Measurements from ENCODE around the gene PCDHGA1.
"Not testable (repeated sequence)": the region's sequence is repeated elsewhere in the genome, so short reads cannot be mapped to it uniquely, and the experiment has no call there.

The PCDHGA1 gene

GRCh38 chr5:141383345-141383744, 53.0 kb downstream of the PCDHGA1 start:
- DNase-seq = no peak

GRCh38 chr5:141384471-141385267, 54.4 kb downstream of the PCDHGA1 start:
- no peak for DNase-seq

- DNase-seq = not testable (repeated sequence)
Observed at GRCh38 chr5:141387557-141388311, 57.4 kb downstream of the PCDHGA1 start, which contains the start of gene PCDHGB4. TSS of gene PCDHGB4 (plus strand) at chr5:141387698. CDS start at chr5:141387885, 187 bp downstream.

DNA sequence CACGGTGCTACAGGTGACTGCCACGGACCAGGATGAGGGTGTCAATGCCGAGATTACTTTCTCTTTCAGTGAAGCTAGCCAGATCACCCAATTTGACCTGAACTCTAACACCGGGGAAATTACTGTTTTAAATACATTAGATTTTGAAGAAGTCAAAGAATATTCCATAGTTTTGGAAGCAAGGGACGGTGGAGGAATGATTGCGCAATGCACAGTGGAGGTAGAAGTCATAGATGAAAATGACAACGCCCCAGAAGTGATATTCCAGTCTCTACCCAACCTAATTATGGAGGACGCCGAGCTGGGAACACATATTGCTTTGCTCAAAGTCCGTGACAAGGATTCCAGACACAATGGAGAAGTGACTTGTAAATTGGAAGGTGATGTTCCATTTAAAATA, 58.3 kb downstream of the PCDHGA1 start:
- no peak for DNase-seq

DNA sequence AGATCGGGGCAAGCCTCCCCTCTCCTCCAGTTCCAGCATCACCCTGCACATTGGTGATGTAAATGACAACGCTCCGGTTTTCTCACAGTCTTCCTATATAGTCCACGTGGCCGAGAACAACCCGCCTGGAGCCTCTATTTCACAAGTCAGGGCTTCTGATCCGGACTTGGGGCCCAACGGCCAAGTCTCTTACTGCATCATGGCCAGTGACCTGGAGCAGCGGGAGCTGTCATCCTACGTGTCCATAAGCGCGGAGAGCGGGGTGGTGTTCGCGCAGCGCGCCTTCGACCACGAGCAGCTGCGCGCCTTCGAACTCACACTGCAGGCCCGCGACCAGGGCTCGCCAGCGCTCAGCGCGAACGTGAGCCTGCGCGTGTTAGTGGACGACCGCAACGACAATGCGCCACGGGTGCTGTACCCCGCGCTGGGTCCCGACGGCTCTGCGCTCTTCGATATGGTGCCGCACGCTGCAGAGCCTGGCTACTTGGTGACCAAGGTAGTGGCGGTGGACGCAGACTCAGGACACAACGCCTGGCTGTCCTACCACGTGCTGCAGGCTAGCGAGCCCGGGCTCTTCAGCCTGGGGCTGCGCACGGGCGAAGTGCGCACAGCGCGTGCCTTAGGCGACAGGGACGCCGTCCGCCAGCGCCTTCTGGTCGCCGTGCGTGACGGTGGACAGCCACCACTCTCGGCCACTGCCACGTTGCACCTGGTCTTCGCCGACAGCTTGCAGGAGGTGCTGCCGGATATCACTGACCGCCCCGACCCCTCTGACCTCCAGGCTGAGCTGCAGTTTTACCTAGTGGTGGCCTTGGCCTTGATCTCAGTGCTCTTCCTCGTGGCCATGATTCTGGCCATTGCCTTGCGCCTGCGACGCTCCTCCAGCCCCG, 59.1 kb downstream of the PCDHGA1 start:
- DNase-seq = no peak

DNA sequence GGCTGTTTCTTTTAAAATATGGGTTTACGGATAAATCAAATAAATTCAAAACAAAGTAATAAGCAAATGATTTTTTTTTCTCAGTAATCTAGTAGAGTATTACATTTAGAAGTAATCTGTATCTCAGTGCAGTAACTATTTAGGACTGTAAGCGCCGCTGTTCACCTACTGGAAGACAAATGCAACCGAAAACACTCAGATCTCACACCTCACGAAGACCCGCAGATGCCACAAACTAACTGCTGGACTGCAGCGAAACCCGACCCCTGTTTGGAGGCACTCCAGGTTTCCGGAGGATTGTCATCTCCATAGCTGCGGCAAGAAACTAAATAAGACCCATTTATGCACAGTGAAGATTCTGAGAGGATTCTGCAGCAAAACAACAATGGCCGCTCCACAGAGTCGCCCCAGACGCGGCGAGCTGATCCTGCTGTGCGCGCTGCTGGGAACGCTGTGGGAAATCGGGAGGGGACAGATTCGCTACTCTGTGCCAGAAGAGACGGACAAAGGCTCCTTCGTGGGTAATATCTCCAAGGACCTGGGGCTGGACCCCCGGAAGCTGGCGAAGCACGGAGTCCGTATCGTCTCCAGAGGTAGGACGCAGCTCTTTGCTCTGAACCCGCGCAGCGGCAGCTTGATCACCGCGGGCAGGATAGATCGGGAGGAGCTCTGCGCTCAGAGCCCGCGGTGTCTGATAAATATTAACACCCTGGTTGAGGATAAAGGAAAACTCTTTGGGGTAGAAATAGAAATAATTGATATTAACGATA, 62.3 kb downstream of the PCDHGA1 start, which contains the start of gene PCDHGA8:
TSS of gene PCDHGA8 (plus strand) at position 205 of the 770 bp plus-strand sequence. CDS start at position 386, 181 bp downstream.
- DNase-seq = no peak

DNA sequence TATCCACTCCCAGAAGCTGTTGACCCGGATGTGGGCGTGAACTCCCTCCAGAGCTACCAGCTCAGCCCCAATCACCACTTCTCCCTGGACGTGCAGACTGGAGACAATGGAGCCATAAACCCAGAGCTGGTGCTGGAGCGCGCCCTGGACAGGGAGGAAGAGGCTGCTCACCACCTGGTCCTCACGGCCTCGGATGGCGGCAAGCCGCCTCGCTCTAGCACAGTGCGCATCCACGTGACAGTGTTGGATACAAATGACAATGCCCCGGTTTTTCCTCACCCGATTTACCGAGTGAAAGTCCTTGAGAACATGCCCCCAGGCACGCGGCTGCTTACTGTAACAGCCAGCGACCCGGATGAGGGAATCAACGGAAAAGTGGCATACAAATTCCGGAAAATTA, 63.0 kb downstream of the PCDHGA1 start:
- no peak for DNase-seq

DNA sequence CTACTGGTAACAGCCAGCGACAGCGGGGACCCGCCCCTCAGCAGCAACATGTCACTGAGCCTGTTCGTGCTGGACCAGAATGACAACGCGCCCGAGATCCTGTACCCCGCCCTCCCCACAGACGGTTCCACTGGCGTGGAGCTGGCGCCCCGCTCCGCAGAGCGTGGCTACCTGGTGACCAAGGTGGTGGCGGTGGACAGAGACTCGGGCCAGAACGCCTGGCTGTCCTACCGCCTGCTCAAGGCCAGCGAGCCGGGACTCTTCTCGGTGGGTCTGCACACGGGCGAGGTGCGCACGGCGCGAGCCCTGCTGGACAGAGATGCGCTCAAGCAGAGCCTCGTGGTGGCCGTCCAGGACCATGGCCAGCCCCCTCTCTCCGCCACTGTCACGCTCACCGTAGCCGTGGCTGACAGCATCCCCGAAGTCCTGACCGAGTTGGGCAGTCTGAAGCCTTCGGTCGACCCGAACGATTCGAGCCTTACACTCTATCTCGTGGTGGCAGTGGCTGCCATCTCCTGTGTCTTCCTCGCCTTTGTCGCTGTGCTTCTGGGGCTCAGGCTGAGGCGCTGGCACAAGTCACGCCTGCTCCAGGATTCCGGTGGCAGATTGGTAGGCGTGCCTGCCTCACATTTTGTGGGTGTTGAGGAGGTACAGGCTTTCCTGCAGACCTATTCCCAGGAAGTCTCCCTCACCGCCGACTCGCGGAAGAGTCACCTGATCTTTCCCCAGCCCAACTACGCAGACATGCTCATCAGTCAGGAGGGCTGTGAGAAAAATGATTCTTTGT, 64.3 kb downstream of the PCDHGA1 start:
- not testable (repeated sequence) for DNase-seq

DNA sequence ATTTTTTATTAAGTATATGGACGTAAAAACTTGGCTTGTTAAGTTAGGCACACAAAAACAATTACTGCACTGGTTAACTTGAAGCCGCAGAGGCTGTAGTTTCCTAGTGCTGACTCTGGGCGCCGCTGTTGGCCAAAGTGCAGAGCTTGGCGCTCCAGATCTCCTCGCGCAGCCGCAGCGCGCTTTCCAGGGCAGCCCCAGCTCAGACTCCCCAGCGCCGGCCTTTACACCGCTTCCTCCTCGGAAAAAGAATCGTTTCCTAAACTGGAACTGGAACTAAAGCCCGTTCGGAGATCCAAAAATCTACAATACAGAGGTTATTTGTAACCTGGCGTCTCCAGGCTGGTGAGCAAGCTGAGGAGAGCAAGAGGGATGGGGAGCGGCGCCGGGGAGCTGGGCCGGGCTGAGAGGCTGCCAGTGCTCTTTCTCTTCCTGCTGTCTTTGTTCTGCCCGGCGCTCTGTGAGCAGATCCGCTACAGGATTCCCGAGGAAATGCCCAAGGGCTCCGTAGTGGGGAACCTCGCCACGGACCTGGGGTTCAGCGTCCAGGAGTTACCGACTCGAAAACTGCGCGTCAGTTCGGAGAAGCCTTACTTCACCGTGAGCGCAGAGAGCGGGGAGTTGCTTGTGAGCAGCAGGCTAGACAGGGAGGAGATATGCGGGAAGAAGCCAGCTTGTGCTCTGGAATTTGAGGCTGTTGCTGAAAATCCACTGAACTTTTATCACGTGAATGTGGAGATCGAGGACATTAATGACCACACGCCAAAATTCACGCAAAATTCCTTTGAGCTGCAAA, 67.6 kb downstream of the PCDHGA1 start, which contains the start of gene PCDHGB5:
TSS of gene PCDHGB5 (plus strand) at position 192 of the 796 bp plus-strand sequence. CDS start at position 373, 181 bp downstream.
- DNase-seq = not testable (repeated sequence)

DNA sequence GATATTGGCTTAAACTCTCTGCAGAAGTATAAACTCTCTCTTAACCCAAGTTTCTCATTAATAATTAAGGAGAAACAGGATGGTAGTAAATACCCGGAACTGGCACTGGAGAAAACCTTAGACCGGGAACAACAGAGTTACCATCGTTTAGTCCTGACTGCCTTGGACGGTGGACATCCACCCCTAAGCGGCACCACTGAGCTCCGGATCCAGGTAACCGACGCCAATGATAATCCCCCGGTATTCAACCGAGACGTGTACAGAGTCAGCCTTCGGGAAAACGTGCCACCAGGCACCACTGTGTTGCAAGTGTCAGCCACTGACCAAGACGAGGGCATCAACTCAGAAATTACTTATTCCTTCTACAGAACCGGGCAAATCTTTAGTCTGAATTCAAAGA, 68.3 kb downstream of the PCDHGA1 start:
- DNase-seq = no peak

DNA sequence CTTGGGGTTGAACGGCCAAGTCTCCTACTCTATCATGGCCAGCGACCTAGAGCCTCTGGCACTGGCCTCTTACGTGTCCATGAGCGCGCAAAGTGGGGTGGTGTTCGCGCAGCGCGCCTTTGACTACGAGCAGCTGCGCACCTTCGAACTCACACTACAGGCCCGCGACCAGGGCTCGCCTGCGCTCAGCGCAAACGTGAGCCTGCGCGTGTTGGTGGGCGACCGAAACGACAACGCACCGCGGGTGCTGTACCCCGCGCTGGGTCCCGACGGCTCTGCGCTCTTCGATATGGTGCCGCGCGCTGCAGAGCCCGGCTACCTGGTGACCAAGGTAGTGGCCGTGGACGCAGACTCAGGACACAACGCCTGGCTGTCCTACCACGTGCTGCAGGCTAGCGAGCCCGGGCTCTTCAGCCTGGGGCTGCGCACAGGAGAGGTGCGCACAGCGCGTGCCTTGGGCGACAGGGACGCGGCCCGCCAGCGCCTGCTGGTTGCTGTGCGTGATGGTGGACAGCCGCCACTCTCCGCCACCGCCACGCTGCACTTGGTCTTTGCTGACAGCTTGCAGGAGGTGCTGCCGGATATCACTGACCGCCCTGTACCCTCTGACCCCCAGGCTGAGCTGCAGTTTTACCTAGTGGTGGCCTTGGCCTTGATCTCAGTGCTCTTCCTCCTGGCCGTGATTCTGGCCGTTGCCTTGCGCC, 69.4 kb downstream of the PCDHGA1 start:
- no peak for DNase-seq

DNA sequence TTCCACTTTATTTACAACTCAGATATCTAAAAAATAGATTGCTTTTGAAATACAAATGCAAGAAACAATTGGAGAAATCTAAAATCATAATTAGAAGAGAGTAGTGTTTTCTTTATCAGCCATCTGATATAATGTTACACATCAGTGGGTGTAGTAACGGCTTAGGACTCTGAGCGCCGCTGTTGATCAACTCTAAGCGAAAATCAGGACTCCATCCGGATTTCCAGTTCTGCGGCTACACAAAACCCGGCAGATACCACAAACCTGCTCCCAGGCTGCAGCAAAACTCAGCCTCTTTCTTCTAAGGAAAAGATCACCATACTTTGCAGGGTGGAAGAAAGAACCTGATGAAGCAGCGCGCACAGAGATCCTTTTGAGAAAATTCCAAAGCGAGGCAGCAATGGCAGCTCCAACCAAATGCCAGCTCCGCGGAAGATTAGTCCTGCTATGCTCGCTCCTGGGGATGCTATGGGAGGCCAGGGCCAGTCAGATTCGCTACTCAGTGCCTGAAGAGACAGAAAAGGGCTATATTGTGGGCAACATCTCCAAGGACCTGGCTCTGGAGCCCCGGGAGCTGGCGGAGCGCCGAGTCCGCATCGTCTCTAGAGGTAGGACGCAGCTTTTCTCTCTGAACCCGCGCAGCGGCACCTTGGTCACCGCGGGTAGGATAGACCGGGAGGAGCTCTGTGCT, 72.4 kb downstream of the PCDHGA1 start, which contains the start of gene PCDHGA9:
TSS of gene PCDHGA9 (plus strand) at position 226 of the 691 bp plus-strand sequence. CDS start at position 401, 175 bp downstream.
- DNase-seq = no peak

- no peak for DNase-seq
Observed at GRCh38 chr5:141403387-141403786, 73.1 kb downstream of the PCDHGA1 start.

- DNase-seq = not testable (repeated sequence)
Observed at GRCh38 chr5:141407790-141408505, 77.6 kb downstream of the PCDHGA1 start, which contains the start of gene PCDHGB6. TSS of gene PCDHGB6 (plus strand) at chr5:141408021. CDS start at chr5:141408203, 182 bp downstream.

GRCh38 chr5:141409598-141410306, 79.4 kb downstream of the PCDHGA1 start:
- DNase-seq = no peak

DNA sequence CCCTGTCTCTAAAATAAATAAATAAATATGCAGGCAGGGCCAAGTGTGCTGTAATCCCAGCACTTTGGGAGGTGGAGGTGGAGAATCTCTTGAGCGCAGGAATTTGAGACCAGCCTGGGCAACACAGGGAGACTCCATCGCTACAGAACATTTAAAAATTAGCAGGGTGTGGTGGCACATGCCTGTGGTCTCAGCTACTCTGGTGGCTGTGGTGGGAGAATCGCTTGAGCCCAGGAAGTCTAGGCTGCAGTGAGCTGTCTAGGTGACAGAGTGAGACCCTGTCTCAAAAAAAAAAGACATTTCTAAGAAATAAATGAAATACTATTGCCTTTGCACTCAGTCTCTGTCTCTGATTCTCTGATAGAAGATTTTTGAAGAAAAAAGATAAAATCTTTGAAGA, 81.3 kb downstream of the PCDHGA1 start:
- no peak for DNase-seq
